SK-N-SH treated with all-trans-retinoic acid at 6 μM for 48 hours (cell line): Measurements from ENCODE around the gene PTPRG.

ENCODE experiments used
- ATAC-seq: fragments of 200-7000 bp; cut with Tn5 transposase; 3 replicates; pipeline ENCODE4 v1.9.1; 2020; ENCODE audit warnings: mild to moderate bottlenecking, moderate library complexity
- ARNTL ChIP-seq: fragments of 450-650 bp; formaldehyde crosslinking; IDR thresholded peaks from 2 replicates; pipeline ENCODE4 v1.5.0; 2020; ENCODE audit warnings: low read depth, mild to moderate bottlenecking, moderate library complexity, borderline replicate concordance
- BACH2 ChIP-seq: fragments of 250-450 bp; sonication (Bioruptor Pico); IDR thresholded peaks from 2 replicates; pipeline ENCODE4 v1.9.0; 2021; ENCODE audit warnings: mild to moderate bottlenecking, borderline replicate concordance
- CREB5 ChIP-seq: fragments of 250-450 bp; sonication (Bioruptor Pico); IDR thresholded peaks from 2 replicates; pipeline ENCODE4 v1.5.1; 2020; ENCODE audit warnings: low read depth, mild to moderate bottlenecking, moderate library complexity
- CSDC2 ChIP-seq: fragments of 250-450 bp; sonication (Bioruptor Pico); IDR thresholded peaks from 2 replicates; pipeline ENCODE4 v1.5.0; 2020; ENCODE audit warnings: mild to moderate bottlenecking, moderate library complexity
- GLIS3 ChIP-seq: fragments of 250-450 bp; sonication (Bioruptor Pico); IDR thresholded peaks from 2 replicates; pipeline ENCODE4 v1.5.0; 2020; ENCODE audit warnings: mild to moderate bottlenecking, moderate library complexity
- ISL1 ChIP-seq: fragments of 250-450 bp; sonication (Bioruptor Pico); IDR thresholded peaks from 2 replicates; pipeline ENCODE4 v2.1.2; 2022; ENCODE audit warnings: mild to moderate bottlenecking, moderate library complexity
- OSR1 ChIP-seq: fragments of 250-450 bp; sonication (Bioruptor Pico); IDR thresholded peaks from 2 replicates; pipeline ENCODE4 v1.8.0; 2022; ENCODE audit warnings: moderate library complexity, mild to moderate bottlenecking, inconsistent platforms
- POU6F1 ChIP-seq: fragments of 250-450 bp; sonication (Bioruptor Pico); IDR thresholded peaks from 2 replicates; pipeline ENCODE4 v1.8.0; 2021; ENCODE audit warnings: low read depth, mild to moderate bottlenecking, moderate library complexity, borderline replicate concordance
- PPARA ChIP-seq: fragments of 250-450 bp; sonication (Bioruptor Pico); IDR thresholded peaks from 2 replicates; pipeline ENCODE4 v1.5.0; 2020; ENCODE audit warnings: mild to moderate bottlenecking, borderline replicate concordance
- RARB ChIP-seq: fragments of 250-450 bp; sonication (Bioruptor Pico); IDR thresholded peaks from 2 replicates; pipeline ENCODE4 v1.8.0; 2021; ENCODE audit warnings: mild to moderate bottlenecking, moderate library complexity
- SNAI2 ChIP-seq: fragments of 250-450 bp; sonication (Bioruptor Pico); IDR thresholded peaks from 2 replicates; pipeline ENCODE4 v1.5.0; 2020; ENCODE audit warnings: mild to moderate bottlenecking, moderate library complexity
- TCF4 ChIP-seq: fragments of 250-450 bp; sonication (Bioruptor Pico); IDR thresholded peaks from 2 replicates; pipeline ENCODE4 v1.8.0; 2021; ENCODE audit warnings: mild to moderate bottlenecking, moderate library complexity, borderline replicate concordance
- TOX ChIP-seq: fragments of 250-450 bp; sonication (Bioruptor Pico); IDR thresholded peaks from 2 replicates; pipeline ENCODE4 v1.8.0; 2021; ENCODE audit warnings: mild to moderate bottlenecking, moderate library complexity, borderline replicate concordance
- ZC3H10 ChIP-seq: fragments of 250-450 bp; sonication (Bioruptor Pico); IDR thresholded peaks from 2 replicates; pipeline ENCODE4 v1.5.1; 2021; ENCODE audit warnings: mild to moderate bottlenecking, moderate library complexity
- ZFP30 ChIP-seq: fragments of 450-650 bp; formaldehyde crosslinking; IDR thresholded peaks from 2 replicates; pipeline ENCODE4 v1.5.0; 2022; ENCODE audit warnings: mild to moderate bottlenecking, moderate library complexity
- ZNF565 ChIP-seq: fragments of 450-650 bp; formaldehyde crosslinking; conservative IDR thresholded peaks from 2 replicates; pipeline ENCODE4 v1.5.0; 2020; ENCODE audit warnings: low read depth, mild to moderate bottlenecking, moderate library complexity
- TF ChIP-seq, protein P1 (sequence below): fragments of 250-450 bp; sonication (Bioruptor Pico); IDR thresholded peaks from 2 replicates; pipeline ENCODE4 v1.5.0; 2020; ENCODE audit warnings: mild to moderate bottlenecking, moderate library complexity
- TF ChIP-seq, protein P2 (sequence below): fragments of 250-450 bp; sonication (Bioruptor Pico); IDR thresholded peaks from 2 replicates; pipeline ENCODE4 v1.8.0; 2020; ENCODE audit warnings: mild to moderate bottlenecking, moderate library complexity, borderline replicate concordance

Gene PTPRG

GRCh38 chr3:61574854-61575253, 13.5 kb downstream of the PTPRG start (continued):
- TF ChIP-seq POU6F1 (CRISPR knock-in tag) (no peak), ARNTL (CRISPR knock-in tag) (no peak)

DNA sequence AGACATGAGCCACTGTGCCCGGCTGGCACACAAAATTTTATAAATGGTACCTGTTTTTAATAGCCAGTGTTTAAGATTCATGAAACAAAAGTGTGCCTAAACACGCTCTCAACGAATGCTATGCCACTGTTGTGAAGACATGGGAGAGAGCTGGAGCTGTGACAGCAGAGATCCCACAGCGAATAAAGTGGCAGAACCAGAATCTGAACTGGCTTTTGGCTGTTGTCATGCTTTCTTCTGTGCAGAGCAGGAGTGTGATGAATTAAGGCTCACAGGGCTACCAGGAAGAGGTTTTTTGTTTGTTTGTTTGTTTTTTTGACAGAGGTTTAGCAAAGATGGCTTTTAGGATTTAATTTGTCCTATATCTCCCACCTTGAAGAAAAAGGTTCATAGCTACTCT, 14.5 kb downstream of the PTPRG start:
- TF ChIP-seq RARB (no peak), GLIS3 (CRISPR knock-in tag) (no peak), BACH2 (no peak), CSDC2 (CRISPR knock-in tag) (no peak), PPARA (CRISPR knock-in tag) (no peak), ZFP30 (CRISPR knock-in tag) (no peak), TCF4 (no peak), ZNF565 (CRISPR knock-in tag) (no peak), TOX (no peak), SNAI2 (CRISPR knock-in tag) (no peak), ZC3H10 (CRISPR knock-in tag) (no peak), ARNTL (CRISPR knock-in tag) (no peak), OSR1 (CRISPR knock-in tag) (no peak)
- TF ChIP-seq, protein P1, sequence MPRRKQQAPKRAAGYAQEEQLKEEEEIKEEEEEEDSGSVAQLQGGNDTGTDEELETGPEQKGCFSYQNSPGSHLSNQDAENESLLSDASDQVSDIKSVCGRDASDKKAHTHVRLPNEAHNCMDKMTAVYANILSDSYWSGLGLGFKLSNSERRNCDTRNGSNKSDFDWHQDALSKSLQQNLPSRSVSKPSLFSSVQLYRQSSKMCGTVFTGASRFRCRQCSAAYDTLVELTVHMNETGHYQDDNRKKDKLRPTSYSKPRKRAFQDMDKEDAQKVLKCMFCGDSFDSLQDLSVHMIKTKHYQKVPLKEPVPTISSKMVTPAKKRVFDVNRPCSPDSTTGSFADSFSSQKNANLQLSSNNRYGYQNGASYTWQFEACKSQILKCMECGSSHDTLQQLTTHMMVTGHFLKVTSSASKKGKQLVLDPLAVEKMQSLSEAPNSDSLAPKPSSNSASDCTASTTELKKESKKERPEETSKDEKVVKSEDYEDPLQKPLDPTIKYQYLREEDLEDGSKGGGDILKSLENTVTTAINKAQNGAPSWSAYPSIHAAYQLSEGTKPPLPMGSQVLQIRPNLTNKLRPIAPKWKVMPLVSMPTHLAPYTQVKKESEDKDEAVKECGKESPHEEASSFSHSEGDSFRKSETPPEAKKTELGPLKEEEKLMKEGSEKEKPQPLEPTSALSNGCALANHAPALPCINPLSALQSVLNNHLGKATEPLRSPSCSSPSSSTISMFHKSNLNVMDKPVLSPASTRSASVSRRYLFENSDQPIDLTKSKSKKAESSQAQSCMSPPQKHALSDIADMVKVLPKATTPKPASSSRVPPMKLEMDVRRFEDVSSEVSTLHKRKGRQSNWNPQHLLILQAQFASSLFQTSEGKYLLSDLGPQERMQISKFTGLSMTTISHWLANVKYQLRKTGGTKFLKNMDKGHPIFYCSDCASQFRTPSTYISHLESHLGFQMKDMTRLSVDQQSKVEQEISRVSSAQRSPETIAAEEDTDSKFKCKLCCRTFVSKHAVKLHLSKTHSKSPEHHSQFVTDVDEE = no peak
- TF ChIP-seq, all 23 proteins: peak for 0
- no peak for ATAC-seq

DNA sequence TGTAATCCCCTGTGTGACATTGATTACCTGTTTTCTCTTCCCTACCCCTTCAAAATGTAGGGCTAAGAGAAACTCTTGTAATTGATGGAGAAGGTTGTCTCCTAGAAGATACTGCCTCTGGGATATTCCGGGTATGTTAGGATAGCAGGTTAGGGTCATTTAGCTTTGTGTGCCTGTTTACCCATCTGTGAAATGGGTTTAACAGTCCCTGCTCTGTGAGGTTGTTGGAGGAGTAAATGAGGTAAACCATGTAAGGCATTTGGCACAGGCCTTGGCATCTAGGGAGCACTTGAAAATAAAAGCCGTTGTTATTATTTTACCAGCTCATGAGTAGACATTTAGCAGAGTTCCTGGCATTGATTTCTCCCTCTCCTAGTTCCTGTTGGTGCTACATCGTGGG, 16.4 kb downstream of the PTPRG start:
- ATAC-seq = no peak
- TF ChIP-seq GLIS3 (CRISPR knock-in tag) = no peak
- no peak for TF ChIP-seq CREB5 (CRISPR knock-in tag)
- TF ChIP-seq RARB = no peak
- TF ChIP-seq, protein P2, sequence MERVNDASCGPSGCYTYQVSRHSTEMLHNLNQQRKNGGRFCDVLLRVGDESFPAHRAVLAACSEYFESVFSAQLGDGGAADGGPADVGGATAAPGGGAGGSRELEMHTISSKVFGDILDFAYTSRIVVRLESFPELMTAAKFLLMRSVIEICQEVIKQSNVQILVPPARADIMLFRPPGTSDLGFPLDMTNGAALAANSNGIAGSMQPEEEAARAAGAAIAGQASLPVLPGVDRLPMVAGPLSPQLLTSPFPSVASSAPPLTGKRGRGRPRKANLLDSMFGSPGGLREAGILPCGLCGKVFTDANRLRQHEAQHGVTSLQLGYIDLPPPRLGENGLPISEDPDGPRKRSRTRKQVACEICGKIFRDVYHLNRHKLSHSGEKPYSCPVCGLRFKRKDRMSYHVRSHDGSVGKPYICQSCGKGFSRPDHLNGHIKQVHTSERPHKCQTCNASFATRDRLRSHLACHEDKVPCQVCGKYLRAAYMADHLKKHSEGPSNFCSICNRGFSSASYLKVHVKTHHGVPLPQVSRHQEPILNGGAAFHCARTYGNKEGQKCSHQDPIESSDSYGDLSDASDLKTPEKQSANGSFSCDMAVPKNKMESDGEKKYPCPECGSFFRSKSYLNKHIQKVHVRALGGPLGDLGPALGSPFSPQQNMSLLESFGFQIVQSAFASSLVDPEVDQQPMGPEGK (CRISPR knock-in tag) = no peak
- TF ChIP-seq POU6F1 (CRISPR knock-in tag) = no peak
- no peak for TF ChIP-seq TOX

DNA sequence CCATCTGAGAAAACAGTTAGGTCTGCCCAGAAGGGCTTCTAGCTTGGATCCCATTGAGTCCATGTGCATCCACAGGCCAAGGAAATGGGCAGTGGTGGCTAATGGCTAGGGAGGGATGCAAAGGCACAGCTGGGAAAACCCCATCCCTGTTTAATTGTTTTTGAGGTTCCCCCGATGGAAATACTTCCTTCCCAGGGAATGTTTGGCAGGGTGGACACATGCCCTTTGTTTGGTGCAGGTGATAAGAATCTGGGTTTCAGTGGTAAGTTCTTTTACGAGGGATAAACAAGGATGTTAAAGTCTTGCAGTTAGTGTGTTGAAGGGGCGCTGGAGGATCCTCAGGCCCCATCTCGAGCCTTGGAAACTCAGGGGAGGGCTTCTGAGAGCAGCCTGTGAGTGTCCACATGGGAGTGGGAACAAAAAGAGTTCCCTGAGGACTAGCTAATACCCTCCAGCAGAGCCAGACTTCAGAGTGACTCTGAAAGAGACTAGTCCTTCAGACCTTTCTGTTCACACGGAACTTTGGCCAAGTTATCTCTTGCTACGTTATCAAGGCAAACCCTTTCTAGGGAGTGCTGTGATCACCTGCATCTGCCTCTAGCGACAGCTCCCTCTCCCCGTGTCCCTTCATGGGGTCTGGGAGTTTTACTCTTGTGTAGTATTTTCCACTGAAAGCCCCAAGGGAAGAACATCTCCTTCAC, 17.4 kb downstream of the PTPRG start:
- TF ChIP-seq ISL1 (no peak), TOX (no peak), SNAI2 (CRISPR knock-in tag) (no peak), CSDC2 (CRISPR knock-in tag) (no peak), ZFP30 (CRISPR knock-in tag) (no peak)
- no peak for ATAC-seq
